K562 (cell line): ENCODE results near the gene P4HB. TPM values are rescaled to one million over a fixed set of nuclear protein-coding genes. Genes with fewer than 3 reads are reported as not detected.

Source experiments
- BACH1 ChIP-seq: fragments of 200-800 bp; sonication (Bioruptor generic); IDR thresholded peaks from 2 replicates; pipeline ENCODE4 v1.6.1; 2016; ENCODE audit warnings: missing genetic modification characterization, missing compliant biosample characterization
- ETV5 ChIP-seq: sonication (generic); formaldehyde crosslinking; IDR thresholded peaks from 2 replicates; pipeline ENCODE4 v1.4.0; 2020; ENCODE audit warnings: low read depth, mild to moderate bottlenecking, missing genetic modification reagents
- FOXA3 ChIP-seq, 2 experiments: fragments of 450-650 bp in 1 of 2; sonication (generic) in 1 of 2; formaldehyde crosslinking; IDR thresholded peaks in 1 of 2; conservative IDR thresholded peaks in 1 of 2; 2 replicates each; pipeline versions ENCODE4 v1.4.0 to v1.8.0; 2020 to 2022; ENCODE audit warnings: mild to moderate bottlenecking in 2 of 2, missing genetic modification reagents in 1 of 2
- KDM2B ChIP-seq: fragments of 250-450 bp; sonication (Bioruptor Pico); IDR thresholded peaks from 2 replicates; pipeline ENCODE4 v1.8.0; 2021; ENCODE audit warnings: mild to moderate bottlenecking, moderate library complexity
- LARP7 ChIP-seq: fragments of 450-650 bp; IDR thresholded peaks from 2 replicates; pipeline ENCODE4 v1.6.1; 2016
- MEF2A ChIP-seq: IDR thresholded peaks from 2 replicates; pipeline ENCODE4 v1.6.1; 2011; ENCODE audit warnings: low read depth, mild to moderate bottlenecking, low read length, moderate library complexity; ENCODE audit not compliant: control insufficient read depth
- NFE2L1 ChIP-seq: fragments of 450-650 bp; IDR thresholded peaks from 2 replicates; pipeline ENCODE4 v1.6.1; 2016; ENCODE audit warnings: missing genetic modification characterization, low read depth, mild to moderate bottlenecking, missing compliant biosample characterization, moderate library complexity, borderline replicate concordance
- NFXL1 ChIP-seq: fragments of 450-650 bp; formaldehyde crosslinking; IDR thresholded peaks from 2 replicates; pipeline ENCODE4 v1.4.0; 2021; ENCODE audit warnings: mild to moderate bottlenecking
- PCBP1 ChIP-seq: fragments of 200-400 bp; formaldehyde crosslinking; IDR thresholded peaks from 2 replicates; pipeline ENCODE4 v1.6.1; 2018; ENCODE audit warnings: mild to moderate bottlenecking, low read depth, low read length; ENCODE audit not compliant: poor library complexity, severe bottlenecking
- POLR2G ChIP-seq: fragments of 200-400 bp; formaldehyde crosslinking; IDR thresholded peaks from 2 replicates; pipeline ENCODE4 v1.6.1; 2017; ENCODE audit warnings: low read depth, mild to moderate bottlenecking, antibody characterized with exemption, low read length, moderate library complexity
- RNF2 ChIP-seq: sonication (generic); IDR thresholded peaks from 2 replicates; pipeline ENCODE4 v1.6.1; 2016
- SNAPC5 ChIP-seq: fragments of 250-450 bp; sonication (Bioruptor Pico); IDR thresholded peaks from 2 replicates; pipeline ENCODE4 v1.8.0; 2021; ENCODE audit warnings: moderate library complexity, mild to moderate bottlenecking, inconsistent platforms
- ZFP36 ChIP-seq: fragments of 150-350 bp; IDR thresholded peaks from 2 replicates; pipeline ENCODE4 v1.6.1; 2018; ENCODE audit warnings: low read length, low read depth; ENCODE audit not compliant: partially characterized antibody
- polyA plus RNA-seq, 8 experiments: library from polyadenylated mRNA; depleted of rRNA in 4 of 8; stranded (reverse) in 5 of 8; unstranded in 3 of 8; fragments of >200 nt; fragmentation: Nextera tagmentation in 2 of 8; fragmentation: Illumina TruSeq in 1 of 8; extraction: Ambion mirVana in 2 of 8; extraction: Trizol in 1 of 8; gene quantifications; 2 replicates each; pipeline versions ENCODE4 v1.2.1 to v1.2.3, GENCODE V29; 2011 to 2014; ENCODE audit warnings: inconsistent platforms in 1 of 8, missing spikeins in 1 of 8
- total RNA-seq, 7 experiments: library from RNA; depleted of rRNA in 6 of 7; stranded (reverse); fragments of >200 nt in 6 of 7; fragmentation: Illumina TruSeq in 2 of 7; extraction: Trizol in 2 of 7; gene quantifications; 2 replicates each; pipeline versions ENCODE4 v1.2.1 to v1.2.3, GENCODE V29; 2011 to 2021; ENCODE audit warnings: low replicate concordance in 1 of 7
- TF ChIP-seq, protein P1 (sequence below), 2 experiments: fragments of 450-650 bp in 1 of 2; sonication (generic) in 1 of 2; formaldehyde crosslinking in 1 of 2; IDR thresholded peaks in 1 of 2; conservative IDR thresholded peaks in 1 of 2; 2 replicates each; pipeline versions ENCODE4 v1.6.1 to v1.8.1; 2016 to 2023; ENCODE audit warnings: mild to moderate bottlenecking in 2 of 2, moderate library complexity in 2 of 2, inconsistent platforms in 1 of 2, missing genetic modification reagents in 1 of 2
- TF ChIP-seq, protein P2 (sequence below): fragments of 200-600 bp; sonication (generic); IDR thresholded peaks from one replicate; pipeline ENCODE4 v1.6.1; 2012; ENCODE audit warnings: mild to moderate bottlenecking, low read depth, low read length, inconsistent platforms

P4HB gene
- total and polyA plus RNA-seq, 9 of the 15 experiments (the other 6 are each of a cell fraction or from before 2014, with no cell fraction given) = 4.4 to 645 (median 325) TPM

DNA sequence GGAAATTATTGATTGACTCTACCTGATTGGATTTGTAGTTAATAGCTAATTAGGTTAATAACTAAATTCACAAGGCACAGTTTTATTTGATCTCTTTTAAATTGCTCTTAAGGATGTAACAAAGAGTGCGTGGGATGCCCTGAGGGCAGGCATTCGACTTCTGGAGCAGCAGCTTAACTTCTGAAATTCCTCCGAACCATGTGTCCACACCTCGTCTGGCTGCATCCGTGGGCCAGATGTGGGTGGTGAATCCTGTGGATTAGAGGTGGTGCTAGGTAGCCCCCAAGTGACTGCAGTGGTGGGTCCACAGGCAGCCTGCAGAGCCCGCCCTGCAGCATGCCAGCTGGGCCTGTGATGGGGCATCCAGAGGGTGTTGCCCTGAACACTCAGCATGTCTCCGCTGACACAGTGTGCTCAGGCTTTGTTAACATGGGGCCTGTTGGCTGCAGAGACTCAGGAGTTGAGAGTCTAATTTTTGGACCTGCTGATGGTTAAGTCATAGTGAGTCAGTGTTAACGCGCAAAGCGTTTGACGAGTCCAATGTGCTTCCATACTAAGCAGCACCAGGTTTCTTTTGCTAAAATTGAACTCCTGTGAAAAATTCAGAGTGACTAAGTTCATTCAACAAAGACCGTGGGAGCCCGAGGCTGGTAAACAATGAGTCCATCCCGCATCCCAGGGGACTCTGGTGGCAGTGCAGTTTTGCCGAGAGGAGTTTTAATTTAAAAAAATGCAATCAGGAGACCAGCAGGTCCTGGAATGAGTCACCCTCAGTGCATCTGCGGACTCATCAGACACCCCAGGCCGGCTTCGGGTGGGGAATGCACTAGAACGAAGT lies 37.9 kb upstream of the P4HB start (continued):
- TF ChIP-seq NFE2L1 (tag) = no peak
- TF ChIP-seq KDM2B (CRISPR knock-in tag) = no peak
- TF ChIP-seq NFXL1 = no peak
- no peak for TF ChIP-seq ETV5
- no peak for TF ChIP-seq BACH1 (tag)
- no peak for TF ChIP-seq SNAPC5 (CRISPR knock-in tag)
- no peak for TF ChIP-seq PCBP1
- TF ChIP-seq FOXA3 (CRISPR knock-in tag; conservative IDR thresholded peaks at IDR 0.05 in 1 of 2, IDR thresholded peaks at IDR 0.05 in 1 of 2) = no peak
- no peak for TF ChIP-seq MEF2A
- TF ChIP-seq RNF2 = no peak
- TF ChIP-seq ZFP36 = no peak
- no peak for TF ChIP-seq LARP7
- 0 out of 2 replicates have a peak, but pooled peaks have one; percentile 4 for TF ChIP-seq POLR2G
- TF ChIP-seq, protein P1, sequence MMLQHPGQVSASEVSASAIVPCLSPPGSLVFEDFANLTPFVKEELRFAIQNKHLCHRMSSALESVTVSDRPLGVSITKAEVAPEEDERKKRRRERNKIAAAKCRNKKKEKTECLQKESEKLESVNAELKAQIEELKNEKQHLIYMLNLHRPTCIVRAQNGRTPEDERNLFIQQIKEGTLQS (IDR thresholded peaks at IDR 0.05) = peak; percentile 72
- TF ChIP-seq, protein P1 (CRISPR knock-in tag; conservative IDR thresholded peaks at IDR 0.05) = no peak
- TF ChIP-seq, protein P2, sequence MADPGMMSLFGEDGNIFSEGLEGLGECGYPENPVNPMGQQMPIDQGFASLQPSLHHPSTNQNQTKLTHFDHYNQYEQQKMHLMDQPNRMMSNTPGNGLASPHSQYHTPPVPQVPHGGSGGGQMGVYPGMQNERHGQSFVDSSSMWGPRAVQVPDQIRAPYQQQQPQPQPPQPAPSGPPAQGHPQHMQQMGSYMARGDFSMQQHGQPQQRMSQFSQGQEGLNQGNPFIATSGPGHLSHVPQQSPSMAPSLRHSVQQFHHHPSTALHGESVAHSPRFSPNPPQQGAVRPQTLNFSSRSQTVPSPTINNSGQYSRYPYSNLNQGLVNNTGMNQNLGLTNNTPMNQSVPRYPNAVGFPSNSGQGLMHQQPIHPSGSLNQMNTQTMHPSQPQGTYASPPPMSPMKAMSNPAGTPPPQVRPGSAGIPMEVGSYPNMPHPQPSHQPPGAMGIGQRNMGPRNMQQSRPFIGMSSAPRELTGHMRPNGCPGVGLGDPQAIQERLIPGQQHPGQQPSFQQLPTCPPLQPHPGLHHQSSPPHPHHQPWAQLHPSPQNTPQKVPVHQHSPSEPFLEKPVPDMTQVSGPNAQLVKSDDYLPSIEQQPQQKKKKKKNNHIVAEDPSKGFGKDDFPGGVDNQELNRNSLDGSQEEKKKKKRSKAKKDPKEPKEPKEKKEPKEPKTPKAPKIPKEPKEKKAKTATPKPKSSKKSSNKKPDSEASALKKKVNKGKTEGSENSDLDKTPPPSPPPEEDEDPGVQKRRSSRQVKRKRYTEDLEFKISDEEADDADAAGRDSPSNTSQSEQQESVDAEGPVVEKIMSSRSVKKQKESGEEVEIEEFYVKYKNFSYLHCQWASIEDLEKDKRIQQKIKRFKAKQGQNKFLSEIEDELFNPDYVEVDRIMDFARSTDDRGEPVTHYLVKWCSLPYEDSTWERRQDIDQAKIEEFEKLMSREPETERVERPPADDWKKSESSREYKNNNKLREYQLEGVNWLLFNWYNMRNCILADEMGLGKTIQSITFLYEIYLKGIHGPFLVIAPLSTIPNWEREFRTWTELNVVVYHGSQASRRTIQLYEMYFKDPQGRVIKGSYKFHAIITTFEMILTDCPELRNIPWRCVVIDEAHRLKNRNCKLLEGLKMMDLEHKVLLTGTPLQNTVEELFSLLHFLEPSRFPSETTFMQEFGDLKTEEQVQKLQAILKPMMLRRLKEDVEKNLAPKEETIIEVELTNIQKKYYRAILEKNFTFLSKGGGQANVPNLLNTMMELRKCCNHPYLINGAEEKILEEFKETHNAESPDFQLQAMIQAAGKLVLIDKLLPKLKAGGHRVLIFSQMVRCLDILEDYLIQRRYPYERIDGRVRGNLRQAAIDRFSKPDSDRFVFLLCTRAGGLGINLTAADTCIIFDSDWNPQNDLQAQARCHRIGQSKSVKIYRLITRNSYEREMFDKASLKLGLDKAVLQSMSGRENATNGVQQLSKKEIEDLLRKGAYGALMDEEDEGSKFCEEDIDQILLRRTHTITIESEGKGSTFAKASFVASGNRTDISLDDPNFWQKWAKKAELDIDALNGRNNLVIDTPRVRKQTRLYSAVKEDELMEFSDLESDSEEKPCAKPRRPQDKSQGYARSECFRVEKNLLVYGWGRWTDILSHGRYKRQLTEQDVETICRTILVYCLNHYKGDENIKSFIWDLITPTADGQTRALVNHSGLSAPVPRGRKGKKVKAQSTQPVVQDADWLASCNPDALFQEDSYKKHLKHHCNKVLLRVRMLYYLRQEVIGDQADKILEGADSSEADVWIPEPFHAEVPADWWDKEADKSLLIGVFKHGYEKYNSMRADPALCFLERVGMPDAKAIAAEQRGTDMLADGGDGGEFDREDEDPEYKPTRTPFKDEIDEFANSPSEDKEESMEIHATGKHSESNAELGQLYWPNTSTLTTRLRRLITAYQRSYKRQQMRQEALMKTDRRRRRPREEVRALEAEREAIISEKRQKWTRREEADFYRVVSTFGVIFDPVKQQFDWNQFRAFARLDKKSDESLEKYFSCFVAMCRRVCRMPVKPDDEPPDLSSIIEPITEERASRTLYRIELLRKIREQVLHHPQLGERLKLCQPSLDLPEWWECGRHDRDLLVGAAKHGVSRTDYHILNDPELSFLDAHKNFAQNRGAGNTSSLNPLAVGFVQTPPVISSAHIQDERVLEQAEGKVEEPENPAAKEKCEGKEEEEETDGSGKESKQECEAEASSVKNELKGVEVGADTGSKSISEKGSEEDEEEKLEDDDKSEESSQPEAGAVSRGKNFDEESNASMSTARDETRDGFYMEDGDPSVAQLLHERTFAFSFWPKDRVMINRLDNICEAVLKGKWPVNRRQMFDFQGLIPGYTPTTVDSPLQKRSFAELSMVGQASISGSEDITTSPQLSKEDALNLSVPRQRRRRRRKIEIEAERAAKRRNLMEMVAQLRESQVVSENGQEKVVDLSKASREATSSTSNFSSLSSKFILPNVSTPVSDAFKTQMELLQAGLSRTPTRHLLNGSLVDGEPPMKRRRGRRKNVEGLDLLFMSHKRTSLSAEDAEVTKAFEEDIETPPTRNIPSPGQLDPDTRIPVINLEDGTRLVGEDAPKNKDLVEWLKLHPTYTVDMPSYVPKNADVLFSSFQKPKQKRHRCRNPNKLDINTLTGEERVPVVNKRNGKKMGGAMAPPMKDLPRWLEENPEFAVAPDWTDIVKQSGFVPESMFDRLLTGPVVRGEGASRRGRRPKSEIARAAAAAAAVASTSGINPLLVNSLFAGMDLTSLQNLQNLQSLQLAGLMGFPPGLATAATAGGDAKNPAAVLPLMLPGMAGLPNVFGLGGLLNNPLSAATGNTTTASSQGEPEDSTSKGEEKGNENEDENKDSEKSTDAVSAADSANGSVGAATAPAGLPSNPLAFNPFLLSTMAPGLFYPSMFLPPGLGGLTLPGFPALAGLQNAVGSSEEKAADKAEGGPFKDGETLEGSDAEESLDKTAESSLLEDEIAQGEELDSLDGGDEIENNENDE = no peak
